T47D (cell line): ENCODE measurements around the gene MELK.

Experiments used
- DNase-seq, 2 experiments: peaks; one replicate each; pipeline versions ENCODE4 v3.0.0 to v3.0.0-alpha.2; 2011 to 2012; ENCODE audit warnings: low read depth in 1 of 2, low spot score in 1 of 2
- JUND ChIP-seq: IDR thresholded peaks from 2 replicates; pipeline ENCODE4 v1.6.1; 2012; ENCODE audit warnings: low read depth
- in situ Hi-C: cut with HindIII; loops from 2 replicates; pipeline ENCODE4 v1.10.0; 2016; ENCODE audit warnings: low sequenced_read_pairs, low pct_unique_long_range_greater_than_20kb

MELK gene

DNA sequence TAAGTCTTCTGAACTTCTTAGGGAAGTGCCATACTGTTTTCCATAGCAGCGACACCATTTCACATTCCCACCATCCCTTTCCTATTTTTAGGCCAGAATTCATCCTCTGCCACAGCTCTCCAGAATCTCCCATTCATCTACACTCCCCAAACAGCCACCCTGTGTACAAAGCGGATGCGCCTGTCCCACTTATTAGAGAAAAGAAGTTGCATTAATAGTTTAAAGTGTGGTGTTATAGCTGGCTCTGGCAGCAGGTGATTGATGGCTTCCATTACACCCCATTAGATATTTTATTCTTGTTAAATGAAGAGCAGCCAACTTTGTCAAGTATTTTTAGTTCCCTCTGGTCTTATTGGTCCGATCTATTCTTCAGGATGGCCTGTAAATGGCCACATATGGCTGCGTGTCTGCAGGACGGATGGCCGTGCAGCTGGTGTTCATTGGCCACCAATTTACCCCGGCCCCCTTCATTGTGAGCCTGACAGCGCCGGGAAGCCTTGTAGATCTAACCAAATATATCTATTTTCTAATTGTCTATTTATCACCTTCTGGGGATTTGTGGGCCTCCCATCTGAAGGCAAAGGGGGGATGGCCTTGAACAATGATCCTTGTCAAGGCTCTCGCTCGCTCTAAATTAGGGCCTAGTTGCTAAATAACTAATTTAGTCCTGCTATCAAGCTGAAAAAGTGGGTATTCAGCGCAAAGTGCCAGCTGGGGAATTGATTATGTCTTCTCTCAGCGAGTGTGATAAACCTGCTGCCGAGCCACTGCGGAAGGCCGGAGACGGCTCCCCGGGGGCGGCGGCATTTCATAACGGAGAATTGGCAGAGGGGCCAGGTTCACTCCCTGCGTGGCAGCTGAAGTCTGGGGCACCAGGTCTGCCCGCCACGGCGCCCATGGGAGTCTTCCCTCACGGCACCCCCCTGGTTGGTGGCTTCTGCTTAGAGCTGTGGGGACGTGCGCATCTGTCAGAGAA is 141.1 kb downstream of the MELK start:
- no peak for TF ChIP-seq JUND
- no peak for DNase-seq
- in situ Hi-C loops: no loop called here

DNA sequence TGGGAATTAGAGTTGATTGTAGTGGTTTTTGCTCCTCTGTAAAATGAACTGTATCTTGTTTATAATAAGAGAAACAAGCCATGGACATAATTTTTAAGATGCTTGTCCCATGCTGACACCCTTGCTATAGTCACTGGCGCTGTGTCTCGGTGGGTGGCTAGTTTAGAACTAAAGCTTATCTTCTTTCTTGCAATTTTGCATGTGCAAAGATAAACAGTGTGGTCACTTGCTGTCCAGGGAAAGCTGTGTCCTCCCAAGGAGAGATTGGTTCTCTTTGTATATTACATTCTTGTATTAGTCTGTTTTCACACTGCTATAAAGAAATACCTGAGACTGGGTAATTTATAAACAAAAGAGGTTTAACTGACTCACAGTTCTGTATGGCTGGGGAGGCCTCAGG is 143.8 kb downstream of the MELK start:
- no peak for TF ChIP-seq JUND
- in situ Hi-C loops: no loop called here
- no peak for DNase-seq

DNA sequence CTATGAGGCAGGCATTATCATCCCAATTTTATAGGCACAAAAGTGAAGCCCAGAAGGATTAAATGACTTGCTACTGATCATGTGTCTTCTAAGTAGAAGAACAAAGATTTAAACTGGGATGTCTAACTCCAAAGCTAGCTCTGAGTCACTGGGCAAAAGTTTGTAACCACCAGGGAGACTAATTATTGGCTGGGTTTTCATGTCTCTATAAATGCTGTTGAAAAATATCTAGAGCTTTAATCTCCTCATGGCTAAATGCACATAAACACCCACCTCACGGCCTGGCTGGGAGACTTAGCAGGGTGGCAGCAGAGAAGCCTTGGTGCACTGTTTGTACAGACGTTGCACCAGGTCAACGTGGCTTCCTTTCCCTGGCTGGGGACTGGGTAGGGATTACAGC is 144.6 kb downstream of the MELK start:
- no peak for DNase-seq
- no peak for TF ChIP-seq JUND
- in situ Hi-C loops: no loop called here

DNA sequence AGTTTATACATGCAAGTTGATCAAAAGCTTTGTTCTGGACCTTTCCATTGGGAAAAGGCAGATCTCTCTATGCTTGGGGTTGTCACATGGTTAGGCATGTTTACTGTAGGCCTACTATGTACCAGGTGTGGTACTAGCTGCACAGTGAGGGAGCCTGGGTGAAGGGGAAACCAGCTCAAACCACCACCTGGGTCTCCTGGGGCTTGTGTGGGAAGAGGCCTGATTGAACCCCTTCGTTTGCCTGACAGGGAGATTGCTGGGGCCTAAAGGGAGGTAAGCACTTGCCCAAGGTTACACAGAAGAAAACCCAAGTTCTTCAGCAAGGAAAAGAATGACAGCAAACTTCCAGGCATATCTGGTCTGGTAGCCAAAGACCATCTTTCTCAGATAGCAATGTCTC is 145.9 kb downstream of the MELK start:
- no peak for DNase-seq
- no peak for TF ChIP-seq JUND
- in situ Hi-C loops: no loop called here

DNA sequence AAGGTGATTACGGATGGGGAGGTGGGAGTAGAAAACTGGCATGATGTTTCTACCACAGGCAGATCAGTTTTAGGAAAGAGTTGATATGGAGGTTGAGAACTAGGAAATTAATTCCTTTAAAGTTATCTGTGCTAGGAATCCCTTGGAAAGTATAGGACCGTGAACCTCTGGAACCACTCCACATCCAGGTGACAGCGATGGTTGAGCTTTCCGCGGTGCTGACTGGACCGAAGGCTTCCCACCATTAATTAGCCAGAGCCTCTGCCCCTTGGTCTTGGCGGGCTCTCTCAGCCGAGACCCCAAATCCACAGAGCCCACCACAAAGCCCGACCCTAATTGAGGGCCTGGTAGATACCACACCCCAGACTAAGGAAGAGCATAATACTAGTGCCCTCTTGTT is 147.3 kb downstream of the MELK start:
- no peak for DNase-seq
- TF ChIP-seq JUND: no peak
- in situ Hi-C loops: no loop called here

DNA sequence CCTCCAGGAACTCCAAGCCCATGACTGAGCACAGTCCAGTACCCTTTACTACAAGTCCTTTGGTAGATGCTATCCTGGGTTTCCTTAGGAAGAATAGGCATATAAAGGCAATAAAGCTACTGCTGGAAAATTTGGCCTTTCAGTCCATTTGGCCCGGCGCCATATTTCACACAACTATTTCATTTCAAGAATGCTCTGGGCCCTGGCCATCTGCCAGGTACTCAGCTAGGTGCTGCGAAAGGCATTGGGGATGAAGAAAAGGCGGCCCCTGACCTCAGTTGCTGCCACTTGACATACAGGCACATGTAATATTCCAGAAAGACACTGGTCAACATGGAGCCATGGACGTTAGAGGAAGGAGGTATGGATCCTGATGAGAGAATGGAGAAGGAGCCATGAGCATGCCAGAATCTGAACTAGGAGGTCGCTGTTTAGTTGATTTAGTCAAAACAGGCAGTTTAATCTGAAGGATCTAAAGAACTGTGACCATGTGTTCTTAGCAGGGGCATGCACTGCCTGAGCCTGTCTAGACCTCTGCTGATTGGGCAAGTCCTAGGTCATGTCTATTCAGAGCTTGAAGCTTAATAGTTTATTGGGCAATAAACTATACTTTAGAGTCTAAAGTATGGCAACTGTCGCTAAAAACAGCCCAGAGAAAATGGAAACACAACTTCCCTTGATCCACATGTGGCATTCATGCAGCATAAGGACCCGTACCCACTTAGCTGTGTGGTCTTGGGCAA is 149.3 kb downstream of the MELK start:
- in situ Hi-C loops: no loop called here
- no peak for TF ChIP-seq JUND
- DNase-seq: peak in 1 of 2 experiments; percentile 42

DNA sequence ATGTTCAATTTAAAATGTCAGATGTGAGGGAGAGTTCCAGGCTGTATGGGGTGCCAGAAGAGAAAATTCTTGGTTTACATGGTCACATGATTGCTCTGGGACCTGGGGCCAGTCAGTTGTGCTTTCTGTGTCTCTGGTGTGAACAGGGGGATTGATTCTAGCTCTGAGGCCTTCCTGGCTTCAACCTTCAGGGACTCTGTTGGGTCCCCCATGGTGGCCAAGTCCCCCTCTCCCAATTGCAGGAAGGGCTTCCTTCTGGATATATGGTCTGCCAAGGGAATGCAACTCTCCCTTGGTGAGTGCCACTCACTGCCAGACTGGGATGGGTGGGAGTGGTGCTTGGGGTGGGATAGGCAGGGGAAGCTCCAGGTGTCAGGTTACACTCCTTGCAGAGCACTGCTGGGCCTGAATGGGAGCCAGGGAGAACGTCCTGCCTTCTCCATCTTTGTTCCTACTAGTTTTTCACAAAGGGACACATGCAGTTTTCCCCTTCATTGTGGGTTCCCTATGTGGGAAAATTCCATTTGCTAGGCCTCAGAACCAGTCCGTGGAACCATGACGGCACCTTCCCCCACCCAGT is 153.2 kb downstream of the MELK start:
- DNase-seq: no peak
- TF ChIP-seq JUND: no peak
- in situ Hi-C loops: no loop called here
